ENCODE data around the gene CNIH3.

CNIH3 gene

DNA sequence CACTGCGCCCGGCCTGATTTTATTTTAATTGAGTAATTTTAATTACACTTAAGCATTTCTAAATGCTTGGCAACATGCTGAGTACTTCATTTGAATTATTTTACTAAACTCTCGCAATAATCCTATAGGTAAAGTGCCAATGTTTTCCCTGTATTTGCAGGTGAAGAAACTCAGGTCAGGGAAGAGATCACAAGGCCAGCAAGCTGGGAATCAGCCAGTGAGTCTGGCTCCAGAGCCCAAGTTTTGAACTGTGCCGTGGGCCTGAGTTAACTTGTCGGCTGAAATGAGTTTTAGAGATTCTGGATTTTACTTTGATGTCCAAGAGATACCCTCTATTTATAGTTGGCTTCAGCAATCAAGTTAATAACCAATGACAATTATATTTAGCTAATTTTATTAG, 141.4 kb downstream of the CNIH3 start:
- no peak for TF ChIP-seq CTCF (IDR thresholded peaks at IDR 0.05)
- no peak overlapping the region for H3K27ac ChIP-seq
- no peaks in the 10 kb centered on the region for H3K4me1 ChIP-seq (ENCODE audit: control insufficient read depth in 1 of 2, insufficient read depth in 1 of 2, low read depth in 1 of 2, low read length in 1 of 2)
- no peaks in the 10 kb centered on the region for H3K27me3 ChIP-seq
- H3K9me3 ChIP-seq, result no peaks in the 10 kb centered on the region
- H3K36me3 ChIP-seq, result no peaks in the 10 kb centered on the region
- no peak overlapping the region for H3K4me3 ChIP-seq (ENCODE audit: low read depth in 1 of 2, low read length in 1 of 2)

DNA sequence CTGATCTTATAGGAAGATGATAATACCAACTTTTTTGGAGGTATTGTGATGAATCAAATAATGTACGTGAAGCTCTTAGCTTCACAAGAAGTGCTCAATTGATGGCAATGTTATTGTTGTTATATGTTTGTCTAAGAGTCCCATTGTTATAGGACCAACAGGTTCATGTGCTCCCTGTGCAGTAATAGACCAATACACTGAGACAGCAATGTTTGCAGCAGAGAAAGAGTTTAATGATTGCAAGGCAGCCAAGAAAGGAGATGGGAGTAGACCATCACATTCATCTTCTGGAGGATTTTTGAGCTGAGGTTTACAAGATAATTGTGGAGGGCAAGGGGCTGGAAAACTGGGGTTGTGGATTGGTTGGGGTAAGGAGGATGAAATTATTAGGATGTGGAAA, 143.0 kb downstream of the CNIH3 start:
- no peak for TF ChIP-seq CTCF (IDR thresholded peaks at IDR 0.05)
- no peaks in the 10 kb centered on the region for H3K9me3 ChIP-seq
- H3K27ac ChIP-seq, result no peak overlapping the region
- H3K36me3 ChIP-seq, result no peaks in the 10 kb centered on the region
- H3K4me1 ChIP-seq (ENCODE audit: control insufficient read depth in 1 of 2, insufficient read depth in 1 of 2, low read depth in 1 of 2, low read length in 1 of 2), result no peaks in the 10 kb centered on the region
- no peaks in the 10 kb centered on the region for H3K27me3 ChIP-seq
- no peak overlapping the region for H3K4me3 ChIP-seq (ENCODE audit: low read depth in 1 of 2, low read length in 1 of 2)

GRCh38 chr1:224759681-224760091, 143.6 kb downstream of the CNIH3 start:
- TF ChIP-seq CTCF (IDR thresholded peaks at IDR 0.05), result no peak
- Histone ChIP-seq H3K27ac (no peak overlapping the region), H3K4me1 (ENCODE audit: control insufficient read depth in 1 of 2, insufficient read depth in 1 of 2, low read depth in 1 of 2, low read length in 1 of 2) (no peaks in the 10 kb centered on the region), H3K4me3 (ENCODE audit: low read depth in 1 of 2, low read length in 1 of 2) (no peak overlapping the region), H3K27me3 (no peaks in the 10 kb centered on the region), H3K36me3 (no peaks in the 10 kb centered on the region), H3K9me3 (no peaks in the 10 kb centered on the region)

DNA sequence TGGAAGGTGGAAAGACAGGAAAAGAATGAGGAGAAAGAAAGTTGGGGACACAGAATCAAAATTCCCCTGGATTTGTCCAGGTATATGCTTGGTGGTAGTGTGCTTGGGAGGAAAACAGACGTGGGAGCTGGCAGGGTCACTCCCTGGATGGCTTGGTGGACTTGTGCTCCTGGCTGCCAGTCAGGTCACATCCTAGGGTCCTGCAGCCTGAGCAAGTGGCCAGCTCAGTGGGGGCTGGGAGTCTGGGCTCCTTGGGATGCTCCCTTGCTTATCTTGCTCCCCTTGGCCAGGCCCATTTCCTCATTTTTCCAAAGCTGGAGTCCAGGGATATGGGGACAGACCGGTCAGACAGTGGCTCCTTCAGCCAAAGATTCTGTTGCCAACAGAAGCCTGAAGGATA, 144.0 kb downstream of the CNIH3 start:
- Histone ChIP-seq H3K27ac (no peak overlapping the region), H3K4me1 (ENCODE audit: control insufficient read depth in 1 of 2, insufficient read depth in 1 of 2, low read depth in 1 of 2, low read length in 1 of 2) (no peaks in the 10 kb centered on the region), H3K4me3 (ENCODE audit: low read depth in 1 of 2, low read length in 1 of 2) (no peak overlapping the region), H3K36me3 (no peaks in the 10 kb centered on the region), H3K9me3 (no peaks in the 10 kb centered on the region), H3K27me3 (no peaks in the 10 kb centered on the region)
- no peak for TF ChIP-seq CTCF (IDR thresholded peaks at IDR 0.05)

DNA sequence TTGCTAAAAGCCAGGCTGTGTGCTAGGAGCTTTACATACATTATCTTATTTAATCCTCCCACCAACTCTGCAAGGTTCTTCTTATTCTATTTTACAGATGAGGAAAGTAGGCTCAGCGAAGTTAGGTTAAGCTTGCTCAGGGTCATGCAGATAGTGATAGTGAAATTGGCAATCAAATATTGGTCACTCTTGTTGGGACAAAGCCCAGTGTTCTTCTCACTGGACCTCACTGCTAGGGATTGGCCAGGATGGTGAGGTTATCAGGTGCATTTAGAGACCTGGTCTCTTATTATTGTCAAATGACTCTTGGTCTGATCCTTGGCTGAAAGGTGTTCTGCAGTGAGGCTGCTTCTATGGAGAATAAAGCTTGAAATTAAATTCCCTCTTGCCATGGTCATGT, 145.1 kb downstream of the CNIH3 start:
- TF ChIP-seq CTCF (IDR thresholded peaks at IDR 0.05), result no peak
- Histone ChIP-seq H3K4me3 (ENCODE audit: low read depth in 1 of 2, low read length in 1 of 2) (no peak overlapping the region), H3K9me3 (no peaks in the 10 kb centered on the region), H3K36me3 (no peaks in the 10 kb centered on the region), H3K27me3 (no peaks in the 10 kb centered on the region), H3K4me1 (ENCODE audit: control insufficient read depth in 1 of 2, insufficient read depth in 1 of 2, low read depth in 1 of 2, low read length in 1 of 2) (no peaks in the 10 kb centered on the region), H3K27ac (no peak overlapping the region)

DNA sequence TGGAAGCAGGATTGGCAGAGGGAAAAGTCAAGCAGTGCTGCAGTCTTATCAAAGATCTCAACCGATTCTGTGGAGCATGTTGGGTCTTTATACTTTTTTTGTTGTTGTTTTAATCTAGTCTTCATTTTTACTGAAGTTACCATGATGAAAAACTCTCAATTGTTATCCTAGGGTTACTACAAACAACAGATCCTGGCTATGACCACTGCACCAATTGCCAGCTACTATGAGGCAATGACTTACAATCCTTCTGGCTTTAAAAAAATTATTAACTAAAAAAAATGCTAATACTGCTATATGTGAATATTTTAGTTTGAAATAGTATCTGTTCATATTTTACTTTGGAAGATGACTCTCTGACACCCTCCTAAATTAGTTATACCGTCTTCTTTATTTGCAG, 145.9 kb downstream of the CNIH3 start:
- no peaks in the 10 kb centered on the region for H3K27me3 ChIP-seq
- H3K4me1 ChIP-seq (ENCODE audit: control insufficient read depth in 1 of 2, insufficient read depth in 1 of 2, low read depth in 1 of 2, low read length in 1 of 2), result no peaks in the 10 kb centered on the region
- no peak overlapping the region for H3K27ac ChIP-seq
- H3K36me3 ChIP-seq, result no peaks in the 10 kb centered on the region
- no peak overlapping the region for H3K4me3 ChIP-seq (ENCODE audit: low read depth in 1 of 2, low read length in 1 of 2)
- TF ChIP-seq CTCF (IDR thresholded peaks at IDR 0.05), result no peak
- no peaks in the 10 kb centered on the region for H3K9me3 ChIP-seq

Measured in neutrophil (primary cell).